ENCODE data around the gene CLRN2.

DNA sequence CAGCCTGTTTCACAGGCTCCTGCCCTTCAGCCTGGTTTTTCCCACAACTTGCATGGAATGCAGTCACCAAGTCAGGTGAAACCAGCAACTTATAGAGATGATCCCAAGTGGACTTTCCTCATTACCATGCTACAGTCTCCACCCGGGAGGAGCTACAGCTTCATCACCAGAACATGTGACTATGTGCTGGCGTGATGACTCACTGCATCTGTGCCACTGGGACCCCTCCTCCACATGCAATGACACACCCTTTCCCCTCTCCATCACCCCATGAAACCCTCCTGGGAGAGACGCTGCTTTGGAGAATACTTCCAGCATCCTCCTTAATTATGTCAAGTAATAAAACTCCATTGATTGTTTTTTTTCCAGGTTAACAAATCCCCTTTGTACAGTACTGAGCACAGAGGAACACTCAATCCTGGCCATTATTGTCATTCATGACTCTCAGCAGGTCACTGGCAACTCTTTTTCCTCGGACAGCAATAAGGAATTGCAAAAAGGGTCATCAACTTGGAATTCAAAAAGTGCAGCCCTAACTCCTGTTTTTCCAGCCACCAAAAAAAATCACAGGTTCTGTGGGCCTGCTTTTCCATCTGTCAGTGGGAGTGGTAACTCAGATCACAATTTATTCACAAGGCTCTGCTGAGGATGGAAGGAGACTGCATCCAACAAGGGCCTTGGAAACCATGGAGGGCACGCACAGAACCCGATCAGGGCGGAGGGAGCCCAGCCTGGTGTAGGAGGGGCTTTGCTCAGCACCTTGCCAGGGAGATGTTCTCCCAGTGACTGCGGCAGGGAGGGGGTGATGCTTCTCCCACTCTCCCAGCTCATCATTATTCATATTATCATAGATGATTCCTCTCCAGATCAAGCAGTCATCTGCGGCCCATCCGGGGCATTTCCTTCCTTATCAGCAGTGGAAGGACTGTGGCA is 20.4 kb upstream of the CLRN2 start:
- TF ChIP-seq POLR2A (IDR thresholded peaks at IDR 0.05), result no peak
- TF ChIP-seq, protein P1, sequence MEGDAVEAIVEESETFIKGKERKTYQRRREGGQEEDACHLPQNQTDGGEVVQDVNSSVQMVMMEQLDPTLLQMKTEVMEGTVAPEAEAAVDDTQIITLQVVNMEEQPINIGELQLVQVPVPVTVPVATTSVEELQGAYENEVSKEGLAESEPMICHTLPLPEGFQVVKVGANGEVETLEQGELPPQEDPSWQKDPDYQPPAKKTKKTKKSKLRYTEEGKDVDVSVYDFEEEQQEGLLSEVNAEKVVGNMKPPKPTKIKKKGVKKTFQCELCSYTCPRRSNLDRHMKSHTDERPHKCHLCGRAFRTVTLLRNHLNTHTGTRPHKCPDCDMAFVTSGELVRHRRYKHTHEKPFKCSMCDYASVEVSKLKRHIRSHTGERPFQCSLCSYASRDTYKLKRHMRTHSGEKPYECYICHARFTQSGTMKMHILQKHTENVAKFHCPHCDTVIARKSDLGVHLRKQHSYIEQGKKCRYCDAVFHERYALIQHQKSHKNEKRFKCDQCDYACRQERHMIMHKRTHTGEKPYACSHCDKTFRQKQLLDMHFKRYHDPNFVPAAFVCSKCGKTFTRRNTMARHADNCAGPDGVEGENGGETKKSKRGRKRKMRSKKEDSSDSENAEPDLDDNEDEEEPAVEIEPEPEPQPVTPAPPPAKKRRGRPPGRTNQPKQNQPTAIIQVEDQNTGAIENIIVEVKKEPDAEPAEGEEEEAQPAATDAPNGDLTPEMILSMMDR (IDR thresholded peaks at IDR 0.05), result no peak

All from lower leg skin (tissue), 3 donors.